GM23338 (cell line): ENCODE data around the gene CARMIL1. TPM values are rescaled to one million over a fixed set of nuclear protein-coding genes. Genes with fewer than 3 reads are reported as not detected.

Experiments used
- ATAC-seq: fragments of 200-7000 bp; cut with Tn5 transposase; 3 replicates; pipeline ENCODE4 v1.9.1; 2020
- DNase-seq: peaks from one replicate; pipeline ENCODE4 v3.0.0-alpha.2; 2015; ENCODE audit warnings: low spot score
- H2AFZ ChIP-seq: fragments of 200-600 bp; sonication (generic); 2 replicates; pipeline ENCODE4 v1.8.0; 2016; ENCODE audit warnings: antibody characterized with exemption, mild to moderate bottlenecking, moderate library complexity
- H3F3A ChIP-seq: fragments of 200-600 bp; sonication (generic); replicated peaks from 2 replicates; pipeline ENCODE4 v1.8.0; 2017; ENCODE audit warnings: antibody characterized with exemption, mixed run types, low read depth
- H3K27ac ChIP-seq: fragments of 200-600 bp; sonication (generic); 2 replicates; pipeline ENCODE4 v1.6.1; 2016; ENCODE audit warnings: low read depth
- H3K27me3 ChIP-seq: fragments of 200-600 bp; sonication (generic); 2 replicates; pipeline ENCODE4 v1.8.0; 2016; ENCODE audit warnings: mild to moderate bottlenecking, mixed run types, moderate library complexity; ENCODE audit not compliant: insufficient read depth
- H3K36me3 ChIP-seq: fragments of 200-600 bp; sonication (generic); 2 replicates; pipeline ENCODE4 v1.8.0; 2016; ENCODE audit warnings: mild to moderate bottlenecking; ENCODE audit not compliant: insufficient read depth
- H3K4me1 ChIP-seq: fragments of 200-600 bp; sonication (generic); 2 replicates; pipeline ENCODE4 v1.8.0; 2016; ENCODE audit warnings: mild to moderate bottlenecking, moderate library complexity; ENCODE audit not compliant: insufficient read depth
- H3K4me2 ChIP-seq: fragments of 200-600 bp; sonication (generic); 2 replicates; pipeline ENCODE4 v1.7.1; 2017; ENCODE audit warnings: mixed run types
- H3K4me3 ChIP-seq: fragments of 200-600 bp; sonication (generic); 2 replicates; pipeline ENCODE4 v1.6.1; 2016; ENCODE audit warnings: mixed run types
- H3K79me2 ChIP-seq: fragments of 200-600 bp; sonication (generic); replicated peaks from 2 replicates; pipeline ENCODE4 v1.8.0; 2017; ENCODE audit warnings: mild to moderate bottlenecking; ENCODE audit not compliant: insufficient read depth
- H3K9me2 ChIP-seq: fragments of 200-600 bp; sonication (generic); 2 replicates; pipeline ENCODE4 v1.8.0; 2017; ENCODE audit not compliant: insufficient read depth
- H4K20me1 ChIP-seq: fragments of 200-600 bp; sonication (generic); replicated peaks from 2 replicates; pipeline ENCODE4 v1.8.0; 2017; ENCODE audit warnings: mild to moderate bottlenecking; ENCODE audit not compliant: insufficient read depth
- H3K27ac Mint-ChIP-seq: 2 replicates; pipeline ENCODE4 v1.8.0; 2020; ENCODE audit warnings: inconsistent platforms, mild to moderate bottlenecking, moderate library complexity, mixed read lengths
- H3K27me3 Mint-ChIP-seq: 3 replicates; pipeline ENCODE4 v1.8.0; 2022; ENCODE audit warnings: low read depth, mild to moderate bottlenecking, moderate library complexity, mixed read lengths, inconsistent platforms; ENCODE audit not compliant: insufficient read depth, poor library complexity
- H3K36me3 Mint-ChIP-seq: 3 replicates; pipeline ENCODE4 v1.8.0; 2021; ENCODE audit warnings: low read depth, mild to moderate bottlenecking, inconsistent platforms, moderate library complexity, mixed read lengths
- H3K4me1 Mint-ChIP-seq: 3 replicates; pipeline ENCODE4 v1.8.0; 2020; ENCODE audit warnings: mild to moderate bottlenecking, inconsistent platforms, mixed read lengths
- H3K4me3 Mint-ChIP-seq: 3 replicates; pipeline ENCODE4 v1.8.0; 2021; ENCODE audit warnings: moderate library complexity, mild to moderate bottlenecking, inconsistent platforms, mixed read lengths
- H3K9me3 Mint-ChIP-seq: 3 replicates; pipeline ENCODE4 v1.8.0; 2020; ENCODE audit warnings: moderate library complexity, mild to moderate bottlenecking, inconsistent platforms, mixed read lengths
- CREB1 ChIP-seq: fragments of 250-450 bp; sonication (Bioruptor Pico); IDR thresholded peaks from 2 replicates; pipeline ENCODE4 v1.5.0; 2020; ENCODE audit warnings: low read depth, mild to moderate bottlenecking, moderate library complexity
- EZH2phosphoT487 ChIP-seq: fragments of 200-600 bp; sonication (generic); IDR thresholded peaks from one replicate; pipeline ENCODE4 v1.8.1; 2018; ENCODE audit warnings: antibody characterized with exemption; ENCODE audit not compliant: unreplicated experiment
- JUNB ChIP-seq: IDR thresholded peaks from one replicate; pipeline ENCODE4 v1.6.1; 2016; ENCODE audit warnings: antibody characterized with exemption; ENCODE audit not compliant: unreplicated experiment
- POLR2AphosphoS5 ChIP-seq: IDR thresholded peaks from 2 replicates; pipeline ENCODE4 v1.6.1; 2016; ENCODE audit warnings: antibody characterized with exemption, low read depth
- ZNF114 ChIP-seq: fragments of 250-450 bp; sonication (Bioruptor Pico); IDR thresholded peaks from 2 replicates; pipeline ENCODE4 v1.5.0; 2020; ENCODE audit warnings: mild to moderate bottlenecking, moderate library complexity
- ZNF331 ChIP-seq: fragments of 250-450 bp; sonication (Bioruptor Pico); IDR thresholded peaks from 2 replicates; pipeline ENCODE4 v1.5.0; 2020; ENCODE audit warnings: low read depth, mild to moderate bottlenecking, moderate library complexity
- polyA plus RNA-seq: library from polyadenylated mRNA; unstranded; fragments of >200 nt; fragmentation: Nextera tagmentation; extraction: Ambion mirVana; gene quantifications from 2 replicates; pipeline ENCODE4 v1.2.1, GENCODE V29; 2016
- total RNA-seq: library from RNA; depleted of rRNA; stranded (reverse); fragments of >200 nt; shearing (Covaris generic); gene quantifications from 2 replicates; pipeline ENCODE4 v1.2.3, GENCODE V29; 2014
- TF ChIP-seq, protein P1 (sequence below): IDR thresholded peaks from one replicate; pipeline ENCODE4 v1.6.1; 2018; ENCODE audit warnings: antibody characterized with exemption; ENCODE audit not compliant: unreplicated experiment
- TF ChIP-seq, protein P2 (sequence below), 2 experiments: fragments of 200-600 bp in 1 of 2; sonication (generic) in 1 of 2; conservative IDR thresholded peaks; 2 replicates each; pipeline versions ENCODE4 v1.5.1 to v1.6.1; 2016 to 2017; ENCODE audit warnings: antibody characterized with exemption in 2 of 2, low read depth in 2 of 2, mild to moderate bottlenecking in 2 of 2, moderate library complexity in 1 of 2

CARMIL1 gene
- total and polyA plus RNA-seq, 2 experiments from 2014 or later: 43.2 to 66.9 TPM

DNA sequence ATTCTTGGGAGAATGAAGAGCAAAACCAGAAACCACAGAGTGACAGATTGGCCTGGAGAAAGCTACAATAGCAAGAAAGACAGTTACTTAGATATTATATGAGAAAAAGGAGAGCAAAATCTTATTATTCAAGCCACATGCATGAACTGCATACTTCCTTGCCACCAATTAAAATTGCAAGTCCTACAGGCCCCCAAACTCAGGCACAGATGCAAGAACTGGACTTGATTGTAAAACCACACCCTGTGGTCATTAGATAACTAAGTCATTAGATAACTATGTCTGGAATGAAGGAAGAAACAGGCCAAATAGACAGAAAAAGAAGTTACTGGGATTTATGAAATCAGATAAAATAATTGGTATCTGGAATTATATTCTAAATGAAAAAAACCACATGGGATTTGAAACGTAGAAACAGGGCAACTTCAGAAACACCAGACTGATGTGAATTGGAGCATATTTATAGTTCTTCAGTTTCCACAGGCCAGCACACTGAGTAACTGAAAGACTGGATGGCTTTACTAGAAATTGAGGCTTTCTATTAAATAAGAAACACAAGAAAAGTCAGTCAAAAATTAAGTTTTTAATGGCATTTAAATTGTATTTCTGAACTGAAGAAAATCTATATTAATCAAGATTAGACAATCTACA is 49.4 kb upstream of the CARMIL1 start:
- no peaks in the 10 kb centered on the region for H4K20me1 ChIP-seq
- no peak overlapping the region for H3K4me3 ChIP-seq
- H3K27me3 Mint-ChIP-seq: peaks cover 1% of the 10 kb centered on the region
- H3K4me1 ChIP-seq: no peaks in the 10 kb centered on the region
- no peaks in the 10 kb centered on the region for H3K9me3 Mint-ChIP-seq
- ATAC-seq (no peak), DNase-seq (no peak)
- no peaks in the 10 kb centered on the region for H3K36me3 ChIP-seq
- H3K4me1 Mint-ChIP-seq: no peaks in the 10 kb centered on the region
- H3K79me2 ChIP-seq: no peaks in the 10 kb centered on the region
- H2AFZ ChIP-seq: no peak overlapping the region; the same call in 1 of the 2 replicates
- peaks cover 5% of the 10 kb centered on the region for H3K9me2 ChIP-seq
- H3K27me3 ChIP-seq: no peaks in the 10 kb centered on the region
- H3K4me2 ChIP-seq: no peak overlapping the region
- no peaks in the 10 kb centered on the region for H3K36me3 Mint-ChIP-seq
- TF ChIP-seq EZH2phosphoT487 (no peak), ZNF114 (CRISPR knock-in tag) (no peak), CREB1 (CRISPR knock-in tag) (no peak)
- TF ChIP-seq, protein P1, sequence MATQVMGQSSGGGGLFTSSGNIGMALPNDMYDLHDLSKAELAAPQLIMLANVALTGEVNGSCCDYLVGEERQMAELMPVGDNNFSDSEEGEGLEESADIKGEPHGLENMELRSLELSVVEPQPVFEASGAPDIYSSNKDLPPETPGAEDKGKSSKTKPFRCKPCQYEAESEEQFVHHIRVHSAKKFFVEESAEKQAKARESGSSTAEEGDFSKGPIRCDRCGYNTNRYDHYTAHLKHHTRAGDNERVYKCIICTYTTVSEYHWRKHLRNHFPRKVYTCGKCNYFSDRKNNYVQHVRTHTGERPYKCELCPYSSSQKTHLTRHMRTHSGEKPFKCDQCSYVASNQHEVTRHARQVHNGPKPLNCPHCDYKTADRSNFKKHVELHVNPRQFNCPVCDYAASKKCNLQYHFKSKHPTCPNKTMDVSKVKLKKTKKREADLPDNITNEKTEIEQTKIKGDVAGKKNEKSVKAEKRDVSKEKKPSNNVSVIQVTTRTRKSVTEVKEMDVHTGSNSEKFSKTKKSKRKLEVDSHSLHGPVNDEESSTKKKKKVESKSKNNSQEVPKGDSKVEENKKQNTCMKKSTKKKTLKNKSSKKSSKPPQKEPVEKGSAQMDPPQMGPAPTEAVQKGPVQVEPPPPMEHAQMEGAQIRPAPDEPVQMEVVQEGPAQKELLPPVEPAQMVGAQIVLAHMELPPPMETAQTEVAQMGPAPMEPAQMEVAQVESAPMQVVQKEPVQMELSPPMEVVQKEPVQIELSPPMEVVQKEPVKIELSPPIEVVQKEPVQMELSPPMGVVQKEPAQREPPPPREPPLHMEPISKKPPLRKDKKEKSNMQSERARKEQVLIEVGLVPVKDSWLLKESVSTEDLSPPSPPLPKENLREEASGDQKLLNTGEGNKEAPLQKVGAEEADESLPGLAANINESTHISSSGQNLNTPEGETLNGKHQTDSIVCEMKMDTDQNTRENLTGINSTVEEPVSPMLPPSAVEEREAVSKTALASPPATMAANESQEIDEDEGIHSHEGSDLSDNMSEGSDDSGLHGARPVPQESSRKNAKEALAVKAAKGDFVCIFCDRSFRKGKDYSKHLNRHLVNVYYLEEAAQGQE: no peak
- H3F3A ChIP-seq: no peaks in the 10 kb centered on the region
- H3K27ac Mint-ChIP-seq: no peak overlapping the region
- H3K27ac ChIP-seq: no peak overlapping the region
- H3K4me3 Mint-ChIP-seq: no peak overlapping the region

DNA sequence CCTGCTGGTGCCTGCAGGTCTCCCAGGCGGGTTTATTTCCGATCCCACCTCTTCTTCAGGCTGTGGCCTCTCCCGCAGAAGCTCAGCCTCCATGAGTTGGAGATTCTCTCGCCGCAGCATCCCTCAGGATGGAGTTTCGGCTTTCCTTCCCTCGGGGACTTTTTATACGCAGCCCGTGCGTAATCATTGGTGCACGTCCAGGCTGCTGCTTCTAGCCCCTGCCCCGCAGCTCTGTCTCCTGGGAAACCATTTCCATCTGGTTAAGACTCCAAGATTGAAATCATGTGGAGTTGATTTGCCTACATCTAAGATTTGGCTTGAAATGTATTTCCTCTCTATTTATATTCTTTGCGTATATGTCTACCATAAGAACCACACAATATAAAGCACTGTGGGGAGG is 46.7 kb upstream of the CARMIL1 start:
- no peak overlapping the region for H3K27ac Mint-ChIP-seq
- H3K4me1 Mint-ChIP-seq: no peaks in the 10 kb centered on the region; the same call in 2 of the 3 replicates
- H3K27me3 Mint-ChIP-seq: peaks cover 1% of the 10 kb centered on the region
- Histone ChIP-seq H2AFZ (no peak overlapping the region; the same call in 1 of the 2 replicates), H3K4me2 (no peak overlapping the region), H4K20me1 (no peaks in the 10 kb centered on the region), H3K27ac (no peak overlapping the region), H3K36me3 (no peaks in the 10 kb centered on the region), H3K4me3 (no peak overlapping the region), H3K4me1 (no peaks in the 10 kb centered on the region), H3K27me3 (no peaks in the 10 kb centered on the region), H3F3A (no peaks in the 10 kb centered on the region), H3K9me2 (no peaks in the 10 kb centered on the region), H3K79me2 (no peaks in the 10 kb centered on the region)
- DNase-seq (no peak), ATAC-seq (no peak)
- H3K9me3 Mint-ChIP-seq: no peaks in the 10 kb centered on the region
- H3K4me3 Mint-ChIP-seq: no peak overlapping the region
- H3K36me3 Mint-ChIP-seq: no peaks in the 10 kb centered on the region
- no peak for TF ChIP-seq POLR2AphosphoS5
- TF ChIP-seq ZNF331 (CRISPR knock-in tag): no peak
- TF ChIP-seq JUNB: no peak
- no peak for TF ChIP-seq CREB1 (CRISPR knock-in tag)
- TF ChIP-seq, protein P2, sequence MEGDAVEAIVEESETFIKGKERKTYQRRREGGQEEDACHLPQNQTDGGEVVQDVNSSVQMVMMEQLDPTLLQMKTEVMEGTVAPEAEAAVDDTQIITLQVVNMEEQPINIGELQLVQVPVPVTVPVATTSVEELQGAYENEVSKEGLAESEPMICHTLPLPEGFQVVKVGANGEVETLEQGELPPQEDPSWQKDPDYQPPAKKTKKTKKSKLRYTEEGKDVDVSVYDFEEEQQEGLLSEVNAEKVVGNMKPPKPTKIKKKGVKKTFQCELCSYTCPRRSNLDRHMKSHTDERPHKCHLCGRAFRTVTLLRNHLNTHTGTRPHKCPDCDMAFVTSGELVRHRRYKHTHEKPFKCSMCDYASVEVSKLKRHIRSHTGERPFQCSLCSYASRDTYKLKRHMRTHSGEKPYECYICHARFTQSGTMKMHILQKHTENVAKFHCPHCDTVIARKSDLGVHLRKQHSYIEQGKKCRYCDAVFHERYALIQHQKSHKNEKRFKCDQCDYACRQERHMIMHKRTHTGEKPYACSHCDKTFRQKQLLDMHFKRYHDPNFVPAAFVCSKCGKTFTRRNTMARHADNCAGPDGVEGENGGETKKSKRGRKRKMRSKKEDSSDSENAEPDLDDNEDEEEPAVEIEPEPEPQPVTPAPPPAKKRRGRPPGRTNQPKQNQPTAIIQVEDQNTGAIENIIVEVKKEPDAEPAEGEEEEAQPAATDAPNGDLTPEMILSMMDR (conservative IDR thresholded peaks at IDR 0.05; ENCODE audit: low read depth in 2 of 2): no peak
